Stimulated activated CD4-positive, alpha-beta T cell treated with anti-CD3 and anti-CD28 coated beads, TNF-alpha, amount 100 ng/mL, for 1 hour (primary cell): Measurements from ENCODE around the gene CLPSL2.

Source experiments
- DNase-seq, 3 donors: peaks; one replicate each; pipeline ENCODE4 v3.0.0-alpha.2; 2020; ENCODE audit warnings: low read depth in 3 of 3, low spot score in 1 of 3

Gene CLPSL2

GRCh38 chr6:35746516-35746915, 29.9 kb upstream of the CLPSL2 start:
- DNase-seq = no peak

GRCh38 chr6:35747877-35748276, 28.5 kb upstream of the CLPSL2 start:
- DNase-seq = no peak

GRCh38 chr6:35750557-35750956, 25.8 kb upstream of the CLPSL2 start:
- DNase-seq = no peak

- no peak for DNase-seq
Measured at GRCh38 chr6:35751594-35751993, 24.8 kb upstream of the CLPSL2 start.

GRCh38 chr6:35752330-35752729, 24.1 kb upstream of the CLPSL2 start:
- no peak for DNase-seq

- no peak for DNase-seq
Measured at GRCh38 chr6:35754452-35755277, 21.7 kb upstream of the CLPSL2 start.

- DNase-seq = no peak
Measured at GRCh38 chr6:35755278-35755924, 21.0 kb upstream of the CLPSL2 start.

DNA sequence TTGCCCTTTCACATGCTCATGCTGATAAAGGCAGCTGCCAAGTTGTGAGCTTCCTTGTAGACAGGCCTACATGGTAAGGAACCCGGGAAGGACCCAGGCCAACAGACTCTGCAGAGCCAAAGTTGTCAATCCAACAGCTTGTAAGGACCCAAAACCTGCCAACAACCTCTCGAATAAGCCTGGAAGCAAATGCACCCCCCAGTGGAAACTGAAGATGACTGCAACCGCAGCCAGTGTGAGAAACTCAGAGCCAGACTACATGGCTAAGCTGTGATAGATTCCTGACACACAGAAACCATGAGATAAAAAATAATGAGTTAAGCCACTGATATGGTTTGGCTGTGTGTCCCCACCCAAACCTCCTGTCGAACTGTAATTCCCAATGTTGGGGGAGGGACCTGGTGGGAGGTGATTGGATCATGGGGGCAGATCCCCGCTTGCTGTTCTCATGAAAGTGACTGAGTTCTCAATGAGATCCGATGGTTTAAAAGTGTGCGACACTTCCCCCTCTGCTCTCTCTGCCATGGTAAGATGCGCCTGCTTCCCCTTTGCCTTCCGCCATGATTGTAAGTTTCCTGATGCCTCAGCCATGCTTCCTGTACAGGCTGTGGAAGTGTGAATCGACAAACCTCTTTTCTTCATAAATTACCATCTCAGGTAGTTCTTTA, 18.8 kb upstream of the CLPSL2 start:
- no peak for DNase-seq

GRCh38 chr6:35759426-35759825, 17.0 kb upstream of the CLPSL2 start:
- no peak for DNase-seq

DNA sequence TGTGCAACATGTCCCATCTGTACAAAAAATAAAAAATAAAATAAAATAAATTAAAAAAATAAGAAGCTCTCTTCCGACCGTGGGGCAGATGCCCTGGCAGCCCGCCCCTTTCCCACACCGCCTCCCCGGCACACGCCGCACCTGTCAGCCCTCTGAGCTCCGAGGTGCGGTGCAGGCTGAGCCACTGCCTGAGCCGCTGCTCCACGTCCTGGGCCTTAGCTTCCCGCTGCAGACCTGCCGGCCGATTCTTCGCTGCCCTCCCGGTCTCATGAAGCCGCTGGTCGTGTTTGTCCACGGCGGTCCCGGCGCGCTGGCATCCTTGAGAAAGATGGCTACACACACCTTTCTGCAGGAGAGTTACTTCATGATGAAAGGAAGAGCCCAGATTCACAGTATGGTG, 10.7 kb upstream of the CLPSL2 start:
- DNase-seq = no peak

- no peak for DNase-seq
Measured at GRCh38 chr6:35769211-35769610, 7.2 kb upstream of the CLPSL2 start.

DNA sequence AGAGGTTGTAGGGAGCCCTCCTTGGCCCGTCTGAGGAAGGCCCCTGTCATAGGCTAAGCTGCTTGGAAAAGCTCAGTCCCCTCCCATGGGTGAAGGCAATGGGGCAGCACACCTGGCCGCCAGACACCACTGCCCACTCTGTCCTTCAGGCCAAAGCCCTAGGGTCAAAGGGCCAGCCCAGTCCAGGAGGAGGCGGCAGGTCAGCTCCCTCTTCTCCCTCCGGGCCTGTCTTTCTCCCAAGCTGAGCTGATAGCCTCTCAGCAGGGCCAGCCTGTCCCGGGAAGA, 5.1 kb upstream of the CLPSL2 start:
- no peak for DNase-seq

DNA sequence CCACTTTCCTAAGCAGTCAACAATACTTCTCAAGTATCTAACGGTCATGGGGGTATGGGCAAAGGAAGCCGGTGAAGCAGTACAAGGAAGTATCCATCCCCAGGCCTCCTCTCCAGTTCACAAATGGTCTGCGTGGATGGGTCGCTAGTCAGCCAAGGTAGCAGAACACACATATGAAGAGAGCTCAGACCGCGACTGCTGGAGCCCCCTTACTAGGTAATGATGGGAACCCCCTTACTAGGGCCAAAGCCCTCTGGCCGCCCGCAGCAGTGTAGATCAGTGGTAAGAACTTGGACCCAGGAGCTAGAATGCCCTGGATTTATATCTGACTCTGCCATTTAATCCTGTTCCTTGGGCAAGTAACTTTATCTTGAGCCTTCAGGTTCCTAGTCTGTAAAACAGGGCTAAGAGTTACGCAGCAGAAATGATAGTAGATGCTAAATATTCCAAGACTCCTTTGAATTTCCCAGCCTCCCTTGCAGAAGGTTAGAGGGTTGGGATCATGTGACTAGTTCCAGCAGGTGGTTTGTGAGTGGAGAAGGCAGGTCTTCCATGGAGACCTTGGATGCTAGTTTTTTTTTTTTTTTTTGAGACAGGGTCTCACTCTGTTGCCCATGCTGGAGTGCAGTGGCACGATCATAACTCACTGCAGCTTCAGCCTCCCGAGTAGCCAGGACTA, 2.1 kb upstream of the CLPSL2 start:
- no peak for DNase-seq

- DNase-seq = no peak
Measured at GRCh38 chr6:35775031-35775430, 1.4 kb upstream of the CLPSL2 start.

- DNase-seq = no peak
Measured at GRCh38 chr6:35777356-35778102, 1.1 kb downstream of the CLPSL2 start.

- DNase-seq = no peak
Measured at GRCh38 chr6:35778437-35778836, 2.0 kb downstream of the CLPSL2 start.

DNA sequence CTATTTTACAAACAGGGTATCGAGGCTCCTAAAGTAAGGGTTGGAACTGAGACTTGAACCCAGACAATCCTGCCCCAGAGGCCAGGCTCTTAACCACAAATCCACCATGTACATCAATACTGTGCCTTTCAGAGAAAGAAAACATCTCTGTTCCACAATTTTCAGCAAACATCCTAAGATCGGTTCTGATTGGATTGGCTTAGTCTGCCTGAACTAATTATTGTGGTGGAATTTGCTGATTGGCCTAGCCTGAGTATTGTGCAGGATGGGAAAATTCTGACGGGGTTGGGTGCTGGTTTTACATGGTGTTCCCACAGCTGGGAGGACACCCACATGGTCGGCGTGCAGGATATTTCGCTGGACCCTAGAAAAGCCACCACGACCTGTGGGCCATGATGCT, 4.3 kb downstream of the CLPSL2 start, which contains the start of gene CLPSL1:
TSS of gene CLPSL1 (plus strand) at position 301 of the 400 bp plus-strand sequence. CDS start at position 393, 92 bp downstream.
- DNase-seq = no peak

GRCh38 chr6:35781290-35781689, 4.9 kb downstream of the CLPSL2 start:
- no peak for DNase-seq

DNA sequence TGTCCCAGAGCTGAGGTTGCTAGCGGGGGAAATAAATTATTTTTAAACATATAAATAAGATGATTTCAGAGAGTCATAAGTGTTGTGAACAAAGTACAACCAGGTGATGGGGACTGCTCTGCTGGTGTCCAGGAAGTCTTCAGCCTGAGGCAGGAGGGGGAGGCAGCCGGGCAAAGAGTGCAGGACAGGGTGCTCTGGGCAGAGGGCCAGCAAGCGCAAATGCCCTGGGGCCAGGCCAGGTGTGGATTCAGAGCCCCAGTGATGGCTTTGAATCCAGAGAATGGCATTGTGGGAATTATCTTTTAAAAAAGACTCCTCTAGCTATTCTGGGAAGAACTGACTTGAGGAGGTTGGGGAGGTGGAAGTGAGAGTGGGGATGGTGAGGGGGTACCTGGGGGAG, 6.0 kb downstream of the CLPSL2 start:
- no peak for DNase-seq

GRCh38 chr6:35784200-35784599, 7.8 kb downstream of the CLPSL2 start:
- DNase-seq = no peak

GRCh38 chr6:35786272-35786671, 9.9 kb downstream of the CLPSL2 start:
- DNase-seq = no peak
